GM21381 (cell line): ENCODE measurements around the gene TMEM218.

Experiments
- ATAC-seq: cut with Tn5 transposase; IDR thresholded peaks from one replicate; pipeline ENCODE4 v1.9.1; 2021; ENCODE audit warnings: mild to moderate bottlenecking, moderate library complexity; ENCODE audit not compliant: unreplicated experiment

TMEM218 gene

GRCh38 chr11:125132071-125132470 lies 20.6 kb upstream of the TMEM218 start:
- ATAC-seq = no peak

GRCh38 chr11:125129316-125129993 lies 18.0 kb upstream of the TMEM218 start:
- ATAC-seq = no peak

DNA sequence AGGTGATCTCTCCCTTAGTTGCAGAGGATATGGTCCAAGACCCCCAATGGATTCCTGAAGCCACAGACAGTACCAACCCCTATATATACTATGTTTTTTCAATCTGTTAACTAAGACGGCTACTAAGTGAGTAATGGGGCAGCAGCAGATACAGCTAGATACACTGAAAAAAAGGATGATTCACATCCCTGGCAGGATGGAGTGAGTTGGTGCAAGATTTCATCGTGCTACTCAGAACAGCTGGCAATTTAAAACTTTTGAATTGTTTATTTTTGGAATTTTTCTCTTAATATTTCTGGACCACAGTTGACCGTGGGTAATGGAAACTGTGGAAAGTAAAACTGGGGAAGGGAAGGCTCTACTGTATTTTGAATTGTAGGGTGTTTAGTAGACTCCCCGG lies 17.0 kb upstream of the TMEM218 start:
- ATAC-seq = no peak

DNA sequence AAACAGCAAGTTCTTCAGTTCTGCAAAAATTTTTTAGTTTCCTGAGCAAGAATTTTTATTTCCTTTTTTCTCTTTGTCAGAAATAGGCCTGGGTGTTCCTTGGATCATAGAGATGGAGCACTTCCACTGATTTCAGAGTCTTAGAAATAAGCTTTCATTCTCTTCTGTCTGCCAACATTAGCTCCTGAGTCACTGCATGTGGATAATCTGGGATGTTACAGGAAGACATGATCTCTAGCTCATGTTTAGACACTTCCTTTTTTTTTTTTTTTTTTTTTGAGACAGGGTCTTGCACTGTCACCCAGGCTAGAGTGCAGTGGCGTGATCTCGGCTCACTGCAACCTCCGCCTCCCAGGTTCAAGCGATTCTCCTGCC lies 13.2 kb upstream of the TMEM218 start:
- no peak for ATAC-seq

DNA sequence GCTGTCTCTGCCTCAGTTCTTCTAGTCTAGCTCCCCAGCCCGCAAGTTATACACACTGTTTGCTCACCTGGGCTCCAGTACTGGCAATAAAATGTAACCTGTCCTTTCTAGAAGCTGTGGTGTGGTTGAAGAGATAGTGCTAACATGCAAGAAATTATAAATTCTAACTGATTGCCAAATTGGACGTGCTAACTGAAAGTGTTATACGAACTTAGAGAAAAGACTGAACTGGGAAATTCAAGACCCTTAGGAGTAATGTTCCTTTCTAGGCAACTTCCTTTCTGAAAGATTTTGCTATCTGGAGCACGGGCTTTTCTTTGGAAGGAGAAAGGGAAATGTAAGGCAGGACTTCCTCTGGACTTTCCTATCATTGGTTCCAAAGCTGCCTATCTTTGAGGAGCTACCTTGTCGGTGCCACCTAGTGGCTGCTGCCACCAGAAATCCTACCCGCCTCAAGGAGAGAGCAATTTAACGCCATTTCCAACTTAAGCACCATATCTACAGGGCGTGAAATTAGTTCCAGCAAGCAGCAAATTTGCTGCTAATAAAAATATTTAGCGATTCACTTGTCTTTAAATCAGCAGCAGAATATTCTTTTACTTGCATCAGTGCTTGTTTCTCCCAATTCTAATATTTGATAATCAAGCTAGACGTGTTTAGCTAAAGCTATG lies 12.7 kb upstream of the TMEM218 start:
- no peak for ATAC-seq

DNA sequence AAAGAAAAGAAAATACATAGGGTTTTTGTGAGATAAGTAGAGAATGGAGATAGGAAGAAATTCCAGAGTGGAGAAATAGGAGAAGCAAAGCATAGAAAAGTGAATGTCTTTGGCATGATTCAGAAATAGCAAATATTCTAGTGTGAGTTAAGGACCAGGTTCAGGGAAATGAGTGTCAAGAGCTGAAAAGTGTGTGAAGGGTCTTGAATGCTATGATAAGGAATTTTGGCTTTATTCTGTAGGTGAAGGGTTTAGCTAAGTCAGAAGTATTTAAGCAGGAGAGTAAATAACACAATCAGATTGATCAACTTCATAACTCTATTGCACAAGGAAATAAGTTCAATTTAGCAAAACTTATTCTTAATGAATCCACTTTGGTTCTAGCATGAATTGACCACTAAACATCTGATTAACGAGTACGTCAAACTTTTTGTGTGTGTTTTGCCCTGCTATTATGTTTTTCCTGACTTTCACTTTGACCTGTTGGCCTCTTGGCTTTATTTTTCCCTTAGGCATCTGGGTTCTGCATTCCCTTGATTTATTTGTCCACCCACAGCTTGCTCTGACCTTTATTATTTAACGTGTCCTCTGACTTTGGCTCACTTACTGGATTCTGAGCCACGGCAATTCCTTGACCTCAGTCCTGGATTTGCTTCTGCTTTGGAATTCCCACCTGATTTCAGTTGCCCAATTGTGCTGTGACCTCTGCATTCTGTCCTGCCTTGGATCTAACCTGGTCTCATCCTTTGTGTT lies 11.9 kb upstream of the TMEM218 start:
- ATAC-seq = no peak

GRCh38 chr11:125117429-125117828 lies 6.0 kb upstream of the TMEM218 start:
- no peak for ATAC-seq

DNA sequence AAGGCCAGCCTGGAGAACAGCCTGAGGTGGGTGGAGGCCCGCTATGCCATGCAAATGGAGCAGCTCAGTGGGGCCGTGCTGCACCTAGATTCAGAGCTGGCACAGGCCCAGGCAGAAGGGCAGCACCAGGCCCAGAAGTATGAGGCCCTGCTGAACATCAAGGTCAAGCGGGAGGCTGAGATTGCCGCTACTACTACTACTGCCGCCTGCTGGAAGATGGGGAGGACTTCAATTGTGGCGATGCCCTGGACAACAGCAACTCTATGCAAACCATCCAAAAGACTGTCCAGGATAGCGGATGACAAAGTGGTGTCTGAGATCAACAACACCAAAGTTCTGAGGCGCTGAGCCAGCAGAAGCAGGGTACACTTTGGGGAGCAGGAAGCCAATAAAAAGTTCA lies 3.1 kb upstream of the TMEM218 start:
- no peak for ATAC-seq

DNA sequence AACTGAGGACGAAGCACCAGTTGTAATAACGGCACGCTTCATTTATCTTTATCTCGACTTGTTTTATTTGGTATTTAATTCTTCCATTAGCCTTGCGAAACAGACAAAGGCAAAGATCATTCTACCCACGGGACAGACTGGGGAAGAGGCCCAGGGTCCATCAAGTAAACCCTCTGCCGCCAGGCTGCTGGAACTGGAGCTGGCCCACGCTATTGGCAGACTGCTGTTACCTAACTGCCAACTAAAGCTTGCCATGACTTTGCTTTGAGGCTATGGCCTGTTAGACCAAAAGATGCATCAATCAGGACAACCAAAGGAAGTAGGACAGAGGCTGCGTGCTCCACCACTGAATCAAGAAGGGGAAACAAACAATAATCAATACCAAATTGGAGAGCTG lies 780 bp upstream of the TMEM218 start:
- no peak for ATAC-seq

- peak; percentile 1 for ATAC-seq
These were observed 454 bp downstream of the TMEM218 start for GRCh38 chr11:125111001-125111342.

DNA sequence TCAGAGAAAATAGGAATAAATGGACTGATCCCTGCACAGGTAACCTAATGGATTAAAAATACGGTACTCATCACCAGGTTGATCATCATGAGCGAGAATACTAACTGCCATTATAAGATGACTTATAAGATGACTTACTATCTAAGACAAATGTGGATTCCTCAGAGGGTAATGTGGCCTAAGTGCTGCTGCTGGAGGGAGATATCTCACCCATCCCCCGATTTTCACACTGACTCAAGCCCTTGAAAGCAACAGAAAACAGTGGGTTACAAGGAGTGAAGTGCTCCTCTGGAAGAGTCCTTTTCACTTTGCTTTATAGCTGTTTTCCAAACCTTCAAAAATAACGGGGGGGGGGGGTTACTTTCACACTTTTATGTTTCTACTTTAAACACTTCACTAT lies 920 bp downstream of the TMEM218 start:
- no peak for ATAC-seq

DNA sequence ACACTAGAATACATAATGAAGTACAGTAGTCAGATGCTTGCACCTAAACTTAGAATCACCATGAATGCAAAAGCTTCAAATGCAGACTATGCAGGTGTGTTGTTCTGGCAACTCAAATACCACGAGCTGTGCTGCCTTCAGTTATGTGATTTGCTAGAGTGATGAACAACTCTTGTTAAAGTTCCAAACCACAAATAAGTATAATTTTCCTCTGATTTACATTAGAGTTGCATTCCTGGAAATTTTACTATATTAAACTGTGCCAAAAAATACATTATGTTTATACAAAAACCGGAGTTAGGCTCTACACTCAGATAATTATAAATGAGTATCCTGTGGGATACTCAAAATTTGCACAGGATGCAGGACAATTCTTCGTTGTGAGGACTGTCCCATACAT lies 3.0 kb downstream of the TMEM218 start:
- ATAC-seq = no peak

- no peak for ATAC-seq
These were observed 5.5 kb downstream of the TMEM218 start for GRCh38 chr11:125105926-125106325.

DNA sequence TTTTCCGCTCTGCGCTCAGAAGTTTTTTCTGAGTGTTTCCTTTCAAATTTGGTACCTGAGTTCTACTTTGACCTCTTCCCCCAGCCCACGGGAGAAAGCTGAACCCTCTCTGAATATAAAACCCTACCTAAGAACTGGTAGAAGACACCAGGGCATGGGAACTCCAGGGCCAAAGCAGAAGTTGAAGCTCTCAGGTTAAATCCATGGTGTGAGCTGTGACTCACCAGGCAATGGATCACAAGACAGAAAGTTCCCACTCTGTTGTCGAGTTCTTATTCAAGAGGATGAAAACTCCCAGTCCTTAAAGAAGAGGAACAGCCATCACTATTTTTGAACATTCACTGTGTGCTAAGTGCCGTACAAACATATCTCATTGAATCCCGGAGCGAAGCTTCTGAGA lies 8.9 kb downstream of the TMEM218 start:
- no peak for ATAC-seq

GRCh38 chr11:125102025-125102424 lies 9.4 kb downstream of the TMEM218 start:
- no peak for ATAC-seq

DNA sequence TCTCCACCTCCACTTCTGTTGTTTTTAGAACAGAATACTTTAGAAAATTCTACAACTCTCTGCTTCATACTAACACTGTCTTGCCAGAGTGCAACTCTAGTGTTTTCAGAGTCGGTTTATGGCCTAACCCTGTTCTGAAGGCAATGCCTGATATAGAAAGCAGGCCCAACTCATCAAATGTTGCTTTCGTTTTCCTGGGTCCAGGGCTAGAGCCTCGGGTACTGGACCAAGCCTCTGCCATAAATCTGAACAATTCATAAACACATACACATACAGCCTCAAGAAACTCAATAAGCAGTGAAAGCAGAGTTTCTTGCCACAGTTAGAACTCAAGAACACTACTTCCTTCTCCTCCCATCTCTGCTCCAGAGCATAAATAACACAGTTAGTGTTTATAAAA lies 9.8 kb downstream of the TMEM218 start:
- ATAC-seq = no peak

GRCh38 chr11:125100136-125100535 lies 11.3 kb downstream of the TMEM218 start:
- ATAC-seq = no peak

GRCh38 chr11:125094731-125095130 lies 16.7 kb downstream of the TMEM218 start:
- no peak for ATAC-seq

DNA sequence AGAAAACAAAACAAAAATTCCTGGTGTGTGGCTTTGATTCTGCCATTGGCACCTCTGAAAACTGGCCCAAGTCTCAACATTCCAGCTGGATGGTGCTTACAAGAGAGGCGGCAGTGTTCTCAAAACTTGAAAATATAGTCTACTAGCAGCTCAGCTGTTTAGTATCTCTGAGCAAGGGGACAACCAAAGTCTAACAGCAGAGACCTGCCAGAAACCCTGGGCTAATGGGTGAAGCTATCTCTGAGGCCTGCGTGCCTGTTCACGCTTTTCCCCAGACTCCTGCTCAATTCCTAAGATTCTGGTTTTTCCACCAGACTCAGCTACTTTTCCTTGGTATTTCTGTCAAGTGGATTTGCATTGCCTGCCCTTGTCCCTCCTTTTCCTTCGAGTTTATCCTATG lies 17.9 kb downstream of the TMEM218 start:
- no peak for ATAC-seq

DNA sequence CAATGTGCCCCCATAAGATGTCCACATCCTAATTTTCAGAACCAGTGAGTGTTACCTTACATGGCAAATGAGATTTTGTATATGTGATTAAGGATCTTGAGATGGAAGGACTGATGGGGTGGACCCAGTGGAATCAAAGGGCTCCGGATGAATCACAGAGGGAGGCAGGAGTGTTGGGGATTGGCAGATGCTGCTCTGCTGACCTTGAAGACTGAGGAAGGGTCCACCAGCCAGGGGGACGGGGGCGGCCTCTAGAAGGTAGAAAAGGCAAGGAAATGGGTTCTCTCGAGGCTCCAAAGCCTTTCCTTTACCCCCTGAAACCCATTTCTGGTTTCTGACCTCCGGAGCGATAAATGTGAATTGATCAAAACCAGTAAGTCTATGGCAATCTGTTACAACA lies 18.8 kb downstream of the TMEM218 start:
- no peak for ATAC-seq

DNA sequence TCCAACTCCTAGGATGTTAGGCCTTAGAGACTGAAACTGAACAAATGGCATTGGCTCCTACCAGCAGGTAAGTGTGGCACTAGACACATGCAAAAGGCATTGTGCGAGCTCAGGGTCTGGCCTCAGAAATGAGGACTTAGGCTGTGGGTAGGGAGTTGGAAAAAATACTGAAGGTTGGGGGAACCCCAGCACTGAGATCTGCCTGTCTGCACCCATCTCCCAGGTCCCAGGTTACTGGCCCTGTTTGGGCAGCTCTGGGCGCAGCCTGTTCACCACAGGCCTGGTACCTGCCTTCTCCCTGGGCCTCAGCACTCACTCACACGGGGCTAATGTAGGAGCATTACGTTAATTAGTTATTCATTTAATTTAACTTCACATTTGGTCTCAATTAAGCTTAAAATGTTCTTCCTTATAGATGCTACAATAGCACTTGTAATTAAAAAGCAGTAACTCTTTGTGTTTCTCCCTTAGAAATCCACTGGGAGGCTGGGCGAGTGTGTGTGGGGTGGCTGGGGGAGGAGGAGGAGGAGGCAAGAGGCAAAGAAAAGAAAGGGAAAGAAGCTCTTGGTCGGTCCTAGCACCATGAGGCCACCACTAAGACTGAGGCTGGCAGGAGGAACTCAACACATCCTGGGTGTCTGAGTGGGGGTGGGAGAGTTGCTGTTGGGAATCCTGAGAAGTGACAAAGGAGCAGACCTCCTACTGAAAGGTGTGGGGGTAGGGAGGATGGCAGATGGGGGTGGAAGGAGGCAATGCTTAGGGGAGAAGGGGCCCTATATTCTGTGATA lies 19.4 kb downstream of the TMEM218 start:
- no peak for ATAC-seq
